CD4-positive, alpha-beta memory T cell (primary cell): ENCODE data around the gene COL5A2. TPM values are rescaled to one million over a fixed set of nuclear protein-coding genes. Genes with fewer than 3 reads are reported as not detected.

Experiments used
- CTCF ChIA-PET: fragments of 350-600 bp; sonication (Branson Sonifier 250); formaldehyde crosslinking; loops from one replicate; lab custom pipeline; 2021; ENCODE audit warnings: inconsistent platforms; ENCODE audit not compliant: partially characterized antibody; lab: Charles Lee
- POLR2A ChIA-PET: fragments of 350-600 bp; sonication (Branson Sonifier 250); formaldehyde crosslinking; loops from one replicate; lab custom pipeline; 2021; ENCODE audit not compliant: partially characterized antibody; lab: Charles Lee
- DNase-seq, 5 donors: peaks; one replicate each; pipeline versions ENCODE4 v3.0.0 to v3.0.0-alpha.2; 2020 to 2022; ENCODE audit warnings: mixed read lengths in 1 of 5
- H3K27ac ChIP-seq: one replicate; pipeline ENCODE4 v1.7.0; 2013; ENCODE audit warnings: low read depth, low read length
- H3K27me3 ChIP-seq: 2 replicates; pipeline ENCODE4 v1.7.0; 2013; ENCODE audit warnings: mild to moderate bottlenecking, low read length, moderate library complexity; ENCODE audit not compliant: insufficient read depth
- H3K36me3 ChIP-seq: 2 replicates; pipeline ENCODE4 v1.7.0; 2013; ENCODE audit warnings: mild to moderate bottlenecking, low read length, moderate library complexity; ENCODE audit not compliant: insufficient read depth
- H3K4me1 ChIP-seq: 2 replicates; pipeline ENCODE4 v1.7.0; 2013; ENCODE audit warnings: mild to moderate bottlenecking, low read length, moderate library complexity; ENCODE audit not compliant: insufficient read depth
- H3K4me3 ChIP-seq, 2 donors: one replicate each; pipeline ENCODE4 v1.7.0; 2013; ENCODE audit warnings: low read length in 2 of 2, mild to moderate bottlenecking in 1 of 2
- H3K9me3 ChIP-seq, 2 donors: one replicate each; pipeline ENCODE4 v1.7.0; 2013; ENCODE audit warnings: low read length in 2 of 2, control low read depth in 1 of 2; ENCODE audit not compliant: control insufficient read depth in 1 of 2
- H3K27ac Mint-ChIP-seq, 7 donors: one replicate each; pipeline ENCODE4 v1.8.0; 2020 to 2021; ENCODE audit warnings: mixed read lengths in 7 of 7, mild to moderate bottlenecking in 6 of 7, inconsistent platforms in 3 of 7, moderate library complexity in 3 of 7
- H3K27me3 Mint-ChIP-seq, 2 donors: one replicate each; pipeline ENCODE4 v1.8.0; 2020 to 2021; ENCODE audit warnings: mixed read lengths in 2 of 2
- H3K36me3 Mint-ChIP-seq, 2 donors: one replicate each; pipeline ENCODE4 v1.8.0; 2020 to 2021; ENCODE audit warnings: mixed read lengths in 2 of 2, inconsistent platforms in 1 of 2, mild to moderate bottlenecking in 1 of 2
- H3K4me1 Mint-ChIP-seq, 4 donors: one replicate each; pipeline ENCODE4 v1.8.0; 2020 to 2021; ENCODE audit warnings: mixed read lengths in 4 of 4, mild to moderate bottlenecking in 1 of 4
- H3K4me3 Mint-ChIP-seq, 8 donors: one replicate each; pipeline ENCODE4 v1.8.0; 2020 to 2021; ENCODE audit warnings: mixed read lengths in 8 of 8, mild to moderate bottlenecking in 7 of 8, moderate library complexity in 6 of 8, inconsistent platforms in 3 of 8
- H3K9me3 Mint-ChIP-seq, 8 donors: one replicate each; pipeline ENCODE4 v1.8.0; 2020 to 2021; ENCODE audit warnings: mixed read lengths in 8 of 8, mild to moderate bottlenecking in 5 of 8, inconsistent platforms in 3 of 8, moderate library complexity in 1 of 8
- intact Hi-C: fragments of 100-400 bp; cut with micrococcal nuclease; formaldehyde crosslinking; loops from one replicate; pipeline ENCODE4 v1.15.1; 2023
- polyA plus RNA-seq, 2 donors: library from polyadenylated mRNA; unstranded; fragments of 300-500 nt; fragmentation: Illumina TruSeq; gene quantifications; one replicate each; pipeline ENCODE4 v1.2.3, GENCODE V29; 2021
- total RNA-seq, 2 experiments: library from RNA; stranded (reverse); gene quantifications; one replicate each; pipeline ENCODE4 v1.2.3, GENCODE V29; 2021

COL5A2 gene
- total and polyA plus RNA-seq, 4 experiments from 2014 or later = 0.05 to 1.2 (median 1.1) TPM; not detected in 1

DNA sequence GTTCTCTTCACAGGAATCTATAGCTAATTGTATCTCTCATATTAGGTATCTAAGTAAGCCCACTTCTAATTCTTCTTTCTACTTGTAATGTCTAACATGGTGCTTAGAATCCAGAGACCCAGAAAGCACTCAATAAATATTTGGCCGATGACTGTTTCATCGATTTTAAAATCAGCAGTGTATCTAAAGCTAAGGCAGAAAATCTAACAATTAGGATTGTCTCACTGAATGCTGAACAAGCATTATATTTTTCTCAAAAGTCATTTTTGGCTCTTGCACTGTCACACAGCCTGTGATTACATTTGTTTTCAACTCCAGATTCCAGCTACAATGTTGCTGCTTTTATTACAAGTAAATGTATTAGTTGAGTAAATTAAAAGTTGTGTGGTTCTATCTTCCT lies 20.3 kb downstream of the COL5A2 start:
- Mint-ChIP-seq H3K4me1 (no peaks in the 10 kb centered on the region), H3K27ac (no peak overlapping the region)
- CTCF ChIA-PET = no interaction called here

DNA sequence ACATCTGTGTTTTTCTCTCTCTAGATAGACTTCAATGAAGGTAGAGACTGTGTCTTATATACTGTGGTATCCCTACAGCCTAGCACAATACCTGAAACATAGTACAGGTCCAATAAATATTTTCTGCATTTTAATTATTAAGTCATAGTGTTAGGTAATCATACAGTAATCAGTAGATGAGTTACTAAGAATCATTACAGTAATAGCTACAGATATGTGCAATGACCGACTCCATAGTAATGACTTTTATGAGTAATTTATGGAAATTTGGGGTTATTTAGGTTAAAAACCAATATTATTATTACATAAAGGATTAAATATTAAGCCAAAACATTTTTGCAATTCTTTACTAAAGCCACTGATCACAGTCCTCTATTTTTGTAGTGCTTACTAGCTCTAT lies 21.6 kb downstream of the COL5A2 start:
- ChIA-PET CTCF (no interaction called here), POLR2A (no interaction called here)
- Histone ChIP-seq H3K4me1 (no peaks in the 10 kb centered on the region), H3K27ac (no peak overlapping the region), H3K36me3 (no peaks in the 10 kb centered on the region), H3K9me3 (no peaks in the 10 kb centered on the region), H3K4me3 (no peak overlapping the region), H3K27me3 (no peaks in the 10 kb centered on the region)
- Mint-ChIP-seq H3K4me1 (no peaks in the 10 kb centered on the region), H3K27ac (no peak overlapping the region), H3K9me3 (no peaks in the 10 kb centered on the region), H3K27me3 (no peaks in the 10 kb centered on the region), H3K4me3 (no peak overlapping the region), H3K36me3 (no peaks in the 10 kb centered on the region)
- intact Hi-C loops = no loop called here
- no peak for DNase-seq

More for the DNA sequence above, 20.3 kb downstream of the COL5A2 start:
- Histone ChIP-seq H3K4me1 (no peaks in the 10 kb centered on the region), H3K27ac (no peak overlapping the region), H3K36me3 (no peaks in the 10 kb centered on the region), H3K4me3 (no peak overlapping the region), H3K27me3 (no peaks in the 10 kb centered on the region), H3K9me3 (no peaks in the 10 kb centered on the region)
- intact Hi-C loops = no loop called here
- H3K36me3 Mint-ChIP-seq = no peaks in the 10 kb centered on the region
- no peak overlapping the region for H3K4me3 Mint-ChIP-seq
- POLR2A ChIA-PET = no interaction called here
- no peaks in the 10 kb centered on the region for H3K9me3 Mint-ChIP-seq
- H3K27me3 Mint-ChIP-seq = no peaks in the 10 kb centered on the region
- no peak for DNase-seq

DNA sequence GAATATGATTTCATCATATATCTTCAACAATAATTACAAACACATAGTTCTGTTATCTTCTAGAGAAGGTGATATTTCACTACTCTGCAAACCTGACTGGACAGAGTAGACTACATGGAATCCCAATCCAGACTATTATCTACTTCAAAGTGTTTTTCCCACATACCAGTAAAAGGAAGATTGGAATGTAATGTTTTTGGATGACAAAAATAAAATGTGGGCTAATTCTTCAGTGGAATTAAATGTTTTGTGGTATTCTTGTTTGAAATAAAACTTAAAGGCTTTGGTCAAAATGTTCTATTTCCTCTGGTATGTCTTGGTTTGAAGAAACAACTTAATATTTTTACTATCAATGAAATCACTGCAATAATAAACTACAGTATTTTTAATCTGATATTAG lies 22.1 kb downstream of the COL5A2 start:
- no peaks in the 10 kb centered on the region for H3K36me3 ChIP-seq
- CTCF ChIA-PET = no interaction called here
- no peaks in the 10 kb centered on the region for H3K27me3 Mint-ChIP-seq
- H3K4me3 Mint-ChIP-seq = no peak overlapping the region
- H3K27ac Mint-ChIP-seq = no peak overlapping the region
- no peaks in the 10 kb centered on the region for H3K9me3 Mint-ChIP-seq
- POLR2A ChIA-PET = no interaction called here
- no peaks in the 10 kb centered on the region for H3K4me1 ChIP-seq
- H3K27me3 ChIP-seq = no peaks in the 10 kb centered on the region
- intact Hi-C loops = no loop called here
- H3K27ac ChIP-seq = no peak overlapping the region
- H3K4me1 Mint-ChIP-seq = no peaks in the 10 kb centered on the region
- no peaks in the 10 kb centered on the region for H3K36me3 Mint-ChIP-seq
- no peaks in the 10 kb centered on the region for H3K9me3 ChIP-seq
- no peak for DNase-seq
- H3K4me3 ChIP-seq = no peak overlapping the region

DNA sequence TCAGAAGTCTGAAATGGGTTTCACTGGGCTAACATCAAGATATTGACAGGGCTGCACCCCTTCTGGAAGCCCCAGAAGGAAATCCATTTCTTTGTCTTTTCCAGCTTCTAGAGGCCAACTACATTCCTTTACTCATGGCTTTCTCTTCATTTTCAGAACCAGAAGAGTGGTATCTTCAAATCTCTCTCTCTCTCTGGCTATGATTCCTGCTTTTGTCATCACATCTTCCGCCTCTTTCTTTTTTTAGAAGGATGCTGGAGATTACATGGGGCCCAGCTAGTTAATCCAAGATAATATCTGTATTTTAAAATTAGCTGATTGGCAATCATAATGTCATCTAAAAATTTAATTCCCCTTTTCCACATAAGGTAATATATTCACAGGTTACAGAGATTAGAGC lies 23.8 kb downstream of the COL5A2 start:
- CTCF ChIA-PET = interaction anchor here (1.2 kb wide), 1 partner anchor 13 kb away, joined by 3 read pairs; no protein-coding TSS in a partner anchor
- intact Hi-C loops = no loop called here
- no peaks in the 10 kb centered on the region for H3K27me3 Mint-ChIP-seq

DNA sequence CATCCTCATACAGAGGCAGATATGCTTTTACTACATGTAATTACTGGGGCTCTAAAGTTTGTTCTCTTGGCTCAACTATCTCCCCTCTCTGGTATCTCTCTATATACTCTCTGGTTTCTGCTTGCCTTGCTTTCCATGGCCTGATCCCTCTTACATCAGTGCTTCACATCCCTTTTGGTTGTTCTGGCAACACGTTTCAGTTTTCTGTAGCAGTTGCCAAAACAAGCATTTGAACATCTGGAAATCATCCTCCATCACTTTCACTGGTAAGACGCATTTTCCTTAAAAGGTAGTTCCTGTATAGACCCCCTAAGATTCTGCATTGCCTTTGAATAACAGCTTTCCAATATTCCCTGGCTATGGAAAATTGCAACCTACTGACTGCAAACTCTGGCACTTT lies 25.9 kb downstream of the COL5A2 start:
- no peaks in the 10 kb centered on the region for H3K27me3 Mint-ChIP-seq
- no peaks in the 10 kb centered on the region for H3K36me3 Mint-ChIP-seq
- H3K27ac ChIP-seq = no peak overlapping the region
- POLR2A ChIA-PET = no interaction called here
- no peaks in the 10 kb centered on the region for H3K9me3 Mint-ChIP-seq
- no peaks in the 10 kb centered on the region for H3K4me1 Mint-ChIP-seq
- H3K27ac Mint-ChIP-seq = no peak overlapping the region
- no peaks in the 10 kb centered on the region for H3K27me3 ChIP-seq
- no peak overlapping the region for H3K4me3 ChIP-seq
- DNase-seq = no peak
- no peaks in the 10 kb centered on the region for H3K4me1 ChIP-seq
- no peak overlapping the region for H3K4me3 Mint-ChIP-seq
- CTCF ChIA-PET = no interaction called here
- intact Hi-C loops = no loop called here
- H3K9me3 ChIP-seq = no peaks in the 10 kb centered on the region
- H3K36me3 ChIP-seq = no peaks in the 10 kb centered on the region

More for the DNA sequence above, 23.8 kb downstream of the COL5A2 start:
- no peak for DNase-seq
- Mint-ChIP-seq H3K4me3 (no peak overlapping the region), H3K36me3 (no peaks in the 10 kb centered on the region), H3K4me1 (no peaks in the 10 kb centered on the region), H3K27ac (no peak overlapping the region), H3K9me3 (no peaks in the 10 kb centered on the region)
- H3K27ac ChIP-seq = no peak overlapping the region
- H3K4me1 ChIP-seq = no peaks in the 10 kb centered on the region
- H3K27me3 ChIP-seq = no peaks in the 10 kb centered on the region
- H3K36me3 ChIP-seq = no peaks in the 10 kb centered on the region
- H3K4me3 ChIP-seq = no peak overlapping the region
- H3K9me3 ChIP-seq = no peaks in the 10 kb centered on the region
- POLR2A ChIA-PET = no interaction called here

DNA sequence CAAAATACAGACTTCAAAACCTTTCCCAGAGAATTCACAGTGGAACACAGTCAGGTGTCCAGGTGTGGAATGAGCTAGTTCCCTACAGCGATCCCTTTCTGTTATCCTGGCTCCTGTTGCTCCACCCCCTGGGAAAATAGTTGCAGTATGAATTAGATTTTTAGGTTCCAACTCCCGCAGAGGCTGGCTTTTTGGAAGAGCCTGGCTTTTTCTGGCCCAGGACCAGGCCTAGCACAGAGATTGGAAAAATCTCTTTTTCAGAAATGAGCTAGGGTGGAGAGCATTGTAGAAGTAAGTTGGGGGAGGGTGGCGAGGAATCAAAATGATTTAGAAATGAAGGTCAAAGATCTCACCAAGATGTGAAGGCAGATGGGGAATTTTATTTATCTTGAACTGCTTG lies 27.1 kb downstream of the COL5A2 start:
- ChIA-PET CTCF (interaction anchor here (1.0 to 1.2 kb wide), 2 partner anchors 9 to 191 kb away, joined by 3 to 5 read pairs; no protein-coding TSS in a partner anchor), POLR2A (no interaction called here)
- no peak for DNase-seq
- Mint-ChIP-seq H3K4me3 (no peak overlapping the region), H3K9me3 (no peaks in the 10 kb centered on the region), H3K27me3 (no peaks in the 10 kb centered on the region), H3K36me3 (no peaks in the 10 kb centered on the region), H3K4me1 (no peaks in the 10 kb centered on the region), H3K27ac (no peak overlapping the region)
- Histone ChIP-seq H3K9me3 (no peaks in the 10 kb centered on the region), H3K36me3 (no peaks in the 10 kb centered on the region), H3K4me3 (no peak overlapping the region), H3K27me3 (no peaks in the 10 kb centered on the region), H3K27ac (no peak overlapping the region), H3K4me1 (no peaks in the 10 kb centered on the region)
- intact Hi-C loops = no loop called here

DNA sequence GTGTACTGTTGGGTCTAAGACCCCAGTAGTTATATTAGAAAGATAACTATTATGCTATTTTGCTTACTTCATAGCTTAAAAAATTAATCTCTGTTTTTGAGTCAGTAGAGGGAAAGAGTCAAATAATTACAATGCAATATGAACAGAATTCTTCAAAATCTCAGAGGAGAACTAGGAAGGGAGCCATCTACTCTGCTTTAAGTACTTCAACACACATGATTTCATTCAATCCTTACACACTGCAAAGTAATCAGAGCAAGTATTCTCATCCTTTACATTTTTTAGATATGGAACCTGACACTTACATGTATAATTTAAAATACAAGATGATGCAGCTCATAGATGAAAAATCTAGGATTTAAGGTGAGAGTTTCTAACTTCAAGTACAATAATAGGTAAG lies 27.7 kb downstream of the COL5A2 start:
- DNase-seq = no peak
- Mint-ChIP-seq H3K36me3 (no peaks in the 10 kb centered on the region), H3K9me3 (no peaks in the 10 kb centered on the region), H3K4me3 (no peak overlapping the region), H3K27me3 (no peaks in the 10 kb centered on the region), H3K27ac (no peak overlapping the region), H3K4me1 (no peaks in the 10 kb centered on the region)
- ChIA-PET POLR2A (no interaction called here), CTCF (interaction anchor here (0.7 to 1.2 kb wide), 3 partner anchors 9 to 191 kb away, joined by 3 to 5 read pairs (median 3); no protein-coding TSS in a partner anchor)
- H3K4me1 ChIP-seq = no peaks in the 10 kb centered on the region
- no peaks in the 10 kb centered on the region for H3K27me3 ChIP-seq
- no peaks in the 10 kb centered on the region for H3K36me3 ChIP-seq
- no peak overlapping the region for H3K4me3 ChIP-seq
- H3K27ac ChIP-seq = no peak overlapping the region
- intact Hi-C loops = no loop called here
- H3K9me3 ChIP-seq = no peaks in the 10 kb centered on the region

DNA sequence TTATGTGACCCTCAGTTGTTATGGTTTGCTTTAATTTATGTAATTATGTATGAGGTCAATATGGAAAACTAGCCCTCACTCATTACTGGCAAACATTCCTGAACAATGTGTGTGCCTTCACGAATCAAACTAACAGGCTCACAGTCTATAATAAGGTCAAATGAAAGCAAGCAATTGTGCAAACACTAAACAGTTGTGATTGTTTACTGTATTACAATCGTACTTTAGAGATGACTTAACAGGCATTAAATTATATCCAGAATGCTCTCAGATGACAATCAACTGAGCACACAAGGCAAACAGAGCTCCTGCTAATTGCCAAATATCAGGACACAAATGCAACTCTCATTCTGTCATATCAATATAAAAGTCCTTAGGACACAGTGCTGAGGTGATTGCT lies 29.5 kb downstream of the COL5A2 start:
- Histone ChIP-seq H3K4me1 (no peaks in the 10 kb centered on the region), H3K4me3 (no peak overlapping the region), H3K27ac (no peak overlapping the region), H3K27me3 (no peaks in the 10 kb centered on the region), H3K9me3 (no peaks in the 10 kb centered on the region), H3K36me3 (no peaks in the 10 kb centered on the region)
- no peaks in the 10 kb centered on the region for H3K27me3 Mint-ChIP-seq
- intact Hi-C loops = no loop called here
- no peaks in the 10 kb centered on the region for H3K36me3 Mint-ChIP-seq
- H3K9me3 Mint-ChIP-seq = no peaks in the 10 kb centered on the region
- ChIA-PET POLR2A (no interaction called here), CTCF (no interaction called here)
- H3K27ac Mint-ChIP-seq = no peak overlapping the region
- H3K4me3 Mint-ChIP-seq = no peak overlapping the region
- no peaks in the 10 kb centered on the region for H3K4me1 Mint-ChIP-seq
- DNase-seq = no peak
